Uterus (tissue), 2 donors: ENCODE data around the gene ATXN3L.

Source experiments
- POLR2A ChIP-seq, 2 donors: fragments of 450-650 bp; IDR thresholded peaks; one replicate each; pipeline ENCODE4 v1.6.1; 2016; ENCODE audit warnings: antibody characterized with exemption in 2 of 2, mild to moderate bottlenecking in 1 of 2, moderate library complexity in 1 of 2
- TF ChIP-seq, protein P1 (sequence below), 4 experiments: fragments of 200-600 bp in 2 of 4; fragments of 450-650 bp in 2 of 4; sonication (generic) in 2 of 4; IDR thresholded peaks; one replicate each; pipeline ENCODE4 v1.5.1; 2016 to 2019; ENCODE audit warnings: antibody characterized with exemption in 4 of 4, mild to moderate bottlenecking in 2 of 4, moderate library complexity in 1 of 4

DNA sequence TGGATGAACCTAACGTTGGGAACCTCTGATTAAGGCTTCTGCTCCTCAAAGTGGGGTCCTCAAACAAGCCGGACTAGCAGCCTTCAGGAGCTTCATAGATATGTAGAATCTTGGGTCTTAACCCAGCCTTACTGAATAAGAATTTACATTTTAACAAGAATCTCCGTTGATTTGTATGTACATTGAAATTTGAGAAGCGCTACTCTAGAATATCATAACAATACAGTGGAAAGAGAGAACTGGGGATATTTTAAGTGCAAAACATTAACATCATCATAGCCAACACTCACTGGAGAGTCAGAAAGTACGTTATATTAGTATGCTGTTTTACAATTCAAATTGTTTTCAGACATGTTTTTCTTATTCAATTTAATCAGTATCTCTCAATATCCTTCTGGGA lies 31.2 kb downstream of the ATXN3L start:
- TF ChIP-seq POLR2A (IDR thresholded peaks at IDR 0.05) = no peak
- TF ChIP-seq, protein P1, sequence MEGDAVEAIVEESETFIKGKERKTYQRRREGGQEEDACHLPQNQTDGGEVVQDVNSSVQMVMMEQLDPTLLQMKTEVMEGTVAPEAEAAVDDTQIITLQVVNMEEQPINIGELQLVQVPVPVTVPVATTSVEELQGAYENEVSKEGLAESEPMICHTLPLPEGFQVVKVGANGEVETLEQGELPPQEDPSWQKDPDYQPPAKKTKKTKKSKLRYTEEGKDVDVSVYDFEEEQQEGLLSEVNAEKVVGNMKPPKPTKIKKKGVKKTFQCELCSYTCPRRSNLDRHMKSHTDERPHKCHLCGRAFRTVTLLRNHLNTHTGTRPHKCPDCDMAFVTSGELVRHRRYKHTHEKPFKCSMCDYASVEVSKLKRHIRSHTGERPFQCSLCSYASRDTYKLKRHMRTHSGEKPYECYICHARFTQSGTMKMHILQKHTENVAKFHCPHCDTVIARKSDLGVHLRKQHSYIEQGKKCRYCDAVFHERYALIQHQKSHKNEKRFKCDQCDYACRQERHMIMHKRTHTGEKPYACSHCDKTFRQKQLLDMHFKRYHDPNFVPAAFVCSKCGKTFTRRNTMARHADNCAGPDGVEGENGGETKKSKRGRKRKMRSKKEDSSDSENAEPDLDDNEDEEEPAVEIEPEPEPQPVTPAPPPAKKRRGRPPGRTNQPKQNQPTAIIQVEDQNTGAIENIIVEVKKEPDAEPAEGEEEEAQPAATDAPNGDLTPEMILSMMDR (IDR thresholded peaks at IDR 0.05) = no peak
